Caco-2 (cell line): ENCODE data around the gene HHAT. TPM values are rescaled to one million over a fixed set of nuclear protein-coding genes. Genes with fewer than 3 reads are reported as not detected.
A peak's percentile ranks its signal among the peaks of the same experiment; 100 is the strongest.

ENCODE experiments used
- BruUV-seq: library from RNA; stranded (reverse); fragments of 400-500 nt; replicated peaks from 2 replicates; lab custom pipeline; 2021; lab: Mats Ljungman, UMichigan
- CTCF ChIA-PET: fragments of 300-600 bp; sonication (Branson Sonifier 250); formaldehyde crosslinking; loops from one replicate; lab custom pipeline; 2022; ENCODE audit warnings: antibody characterized with exemption; lab: Charles Lee
- POLR2A ChIA-PET: fragments of 300-600 bp; sonication (Branson Sonifier 250); formaldehyde crosslinking; loops from one replicate; lab custom pipeline; 2022; ENCODE audit warnings: antibody characterized with exemption; lab: Charles Lee
- DNase-seq, 2 experiments: peaks; one replicate each; pipeline versions ENCODE4 v3.0.0 to v3.0.0-alpha.2; 2020 to 2022
- H3K27me3 ChIP-seq: replicated peaks from 2 replicates; pipeline ENCODE4 v1.6.0; 2011; ENCODE audit warnings: low read length; ENCODE audit not compliant: control insufficient read depth, insufficient read depth
- H3K36me3 ChIP-seq: 2 replicates; pipeline ENCODE4 v1.5.1; 2011; ENCODE audit warnings: low read length; ENCODE audit not compliant: control insufficient read depth, insufficient read depth
- H3K4me1 ChIP-seq: fragments of 250-450 bp; sonication (Bioruptor Pico); 2 replicates; pipeline ENCODE4 v1.5.1; 2020; ENCODE audit warnings: mild to moderate bottlenecking
- H3K4me3 ChIP-seq: 2 replicates; pipeline ENCODE4 v1.5.1; 2011; ENCODE audit warnings: low read depth, mild to moderate bottlenecking, control low read depth, low read length
- H3K9me3 ChIP-seq: fragments of 250-450 bp; sonication (Bioruptor Pico); 2 replicates; pipeline ENCODE4 v1.5.1; 2020; ENCODE audit warnings: mild to moderate bottlenecking, moderate library complexity
- H3K27ac Mint-ChIP-seq: one replicate; pipeline ENCODE4 v1.8.0; 2022; ENCODE audit warnings: mixed read lengths; ENCODE audit not compliant: unreplicated experiment
- H3K27me3 Mint-ChIP-seq: one replicate; pipeline ENCODE4 v1.8.0; 2022; ENCODE audit warnings: mixed read lengths; ENCODE audit not compliant: insufficient read depth, unreplicated experiment
- H3K36me3 Mint-ChIP-seq: one replicate; pipeline ENCODE4 v1.8.0; 2022; ENCODE audit warnings: mild to moderate bottlenecking, mixed read lengths; ENCODE audit not compliant: insufficient read depth, unreplicated experiment
- H3K4me1 Mint-ChIP-seq: one replicate; pipeline ENCODE4 v1.8.0; 2022; ENCODE audit warnings: low read depth, mixed read lengths; ENCODE audit not compliant: unreplicated experiment
- H3K4me3 Mint-ChIP-seq: one replicate; pipeline ENCODE4 v1.8.0; 2022; ENCODE audit warnings: mild to moderate bottlenecking, moderate library complexity, mixed read lengths; ENCODE audit not compliant: unreplicated experiment
- H3K9me3 Mint-ChIP-seq: one replicate; pipeline ENCODE4 v1.8.0; 2022; ENCODE audit warnings: mixed read lengths; ENCODE audit not compliant: unreplicated experiment
- intact Hi-C: fragments of 100-400 bp; cut with micrococcal nuclease; formaldehyde crosslinking; loops from one replicate; pipeline ENCODE4 v1.10.0; 2022; ENCODE audit not compliant: unreplicated experiment
- total RNA-seq: library from RNA; stranded (reverse); gene quantifications from 2 replicates; pipeline ENCODE4 v1.2.3, GENCODE V29; 2022
- TF ChIP-seq, protein P1 (sequence below), 2 experiments: fragments of 200-600 bp in 1 of 2; IDR thresholded peaks; 1 replicate in 1 of 2; 2 replicates in 1 of 2; pipeline versions ENCODE4 v1.5.1 to v1.8.0; 2011 to 2022; ENCODE audit warnings: antibody characterized with exemption in 1 of 2, control low read depth in 1 of 2, inconsistent platforms in 1 of 2, low read depth in 1 of 2, low read length in 1 of 2, mild to moderate bottlenecking in 1 of 2, moderate library complexity in 1 of 2; ENCODE audit not compliant: insufficient read depth in 1 of 2, severe bottlenecking in 1 of 2, unreplicated experiment in 1 of 2

Gene HHAT
- total RNA-seq, 1 experiment from 2014 or later: 3.9 TPM

DNA sequence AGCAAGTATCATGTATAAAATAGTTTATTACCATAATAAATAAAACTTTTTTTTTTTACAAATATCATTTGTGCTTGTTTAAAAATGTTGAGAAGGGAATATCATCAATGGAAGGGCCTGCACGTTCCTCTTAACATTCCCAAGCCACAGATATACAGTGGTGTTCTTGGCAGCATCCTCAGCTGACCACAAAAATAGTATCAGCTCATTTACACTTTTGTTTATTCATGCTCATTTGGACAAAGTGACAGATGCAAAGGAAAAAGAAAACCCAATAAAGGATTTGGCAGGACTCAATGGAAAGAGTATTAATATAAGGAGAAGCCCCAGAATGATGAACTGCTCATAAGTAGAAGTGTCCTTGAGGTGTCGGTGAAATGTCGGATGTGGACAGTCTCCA lies 349.6 kb downstream of the HHAT start:
- Mint-ChIP-seq H3K27ac (no peak overlapping the region), H3K4me1 (no peaks in the 10 kb centered on the region), H3K9me3 (no peaks in the 10 kb centered on the region), H3K36me3 (no peaks in the 10 kb centered on the region), H3K27me3 (peaks cover 5% of the 10 kb centered on the region), H3K4me3 (no peak overlapping the region)
- ChIA-PET CTCF (no interaction called here), POLR2A (no interaction called here)
- no peaks in the 10 kb centered on the region for H3K36me3 ChIP-seq
- H3K4me1 ChIP-seq: no peaks in the 10 kb centered on the region
- no peaks in the 10 kb centered on the region for H3K27me3 ChIP-seq
- TF ChIP-seq, protein P1, sequence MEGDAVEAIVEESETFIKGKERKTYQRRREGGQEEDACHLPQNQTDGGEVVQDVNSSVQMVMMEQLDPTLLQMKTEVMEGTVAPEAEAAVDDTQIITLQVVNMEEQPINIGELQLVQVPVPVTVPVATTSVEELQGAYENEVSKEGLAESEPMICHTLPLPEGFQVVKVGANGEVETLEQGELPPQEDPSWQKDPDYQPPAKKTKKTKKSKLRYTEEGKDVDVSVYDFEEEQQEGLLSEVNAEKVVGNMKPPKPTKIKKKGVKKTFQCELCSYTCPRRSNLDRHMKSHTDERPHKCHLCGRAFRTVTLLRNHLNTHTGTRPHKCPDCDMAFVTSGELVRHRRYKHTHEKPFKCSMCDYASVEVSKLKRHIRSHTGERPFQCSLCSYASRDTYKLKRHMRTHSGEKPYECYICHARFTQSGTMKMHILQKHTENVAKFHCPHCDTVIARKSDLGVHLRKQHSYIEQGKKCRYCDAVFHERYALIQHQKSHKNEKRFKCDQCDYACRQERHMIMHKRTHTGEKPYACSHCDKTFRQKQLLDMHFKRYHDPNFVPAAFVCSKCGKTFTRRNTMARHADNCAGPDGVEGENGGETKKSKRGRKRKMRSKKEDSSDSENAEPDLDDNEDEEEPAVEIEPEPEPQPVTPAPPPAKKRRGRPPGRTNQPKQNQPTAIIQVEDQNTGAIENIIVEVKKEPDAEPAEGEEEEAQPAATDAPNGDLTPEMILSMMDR (IDR thresholded peaks at IDR 0.05; ENCODE audit: insufficient read depth in 1 of 2, low read depth in 1 of 2, low read length in 1 of 2, severe bottlenecking in 1 of 2, unreplicated experiment in 1 of 2): no peak
- intact Hi-C loops: no loop called here
- H3K4me3 ChIP-seq: no peak overlapping the region
- no TSS peak for BruUV-seq
- H3K9me3 ChIP-seq: no peaks in the 10 kb centered on the region
- DNase-seq: no peak

DNA sequence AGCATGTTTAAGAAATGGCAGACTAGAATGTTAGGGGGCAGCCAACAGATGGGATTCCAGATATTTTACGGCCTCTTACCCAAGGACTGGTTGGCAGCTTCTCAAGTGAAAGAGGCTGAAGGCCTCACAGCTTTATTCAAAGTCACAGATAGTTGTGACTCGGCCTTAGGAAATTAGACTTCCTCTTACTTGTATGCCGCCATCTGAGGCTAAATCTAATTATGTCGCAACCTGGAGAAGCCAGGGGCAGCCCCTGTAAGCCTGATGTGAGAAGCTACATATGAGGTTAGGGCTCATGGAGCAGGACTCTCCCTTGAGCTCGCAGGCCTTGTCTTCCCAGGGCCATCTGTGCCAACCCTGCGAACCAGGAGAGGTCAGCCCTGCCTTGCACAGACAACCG lies 352.5 kb downstream of the HHAT start:
- CTCF ChIA-PET: interaction anchor here (0.5 to 0.6 kb wide), 2 partner anchors 283 to 320 kb away, joined by 4 to 5 read pairs; no protein-coding TSS in a partner anchor
- intact Hi-C loops: no loop called here
- no peaks in the 10 kb centered on the region for H3K9me3 ChIP-seq
- no peaks in the 10 kb centered on the region for H3K4me1 Mint-ChIP-seq
- no peak for DNase-seq
- peaks cover 3% of the 10 kb centered on the region for H3K27me3 Mint-ChIP-seq
- H3K4me3 Mint-ChIP-seq: no peak overlapping the region
- H3K4me1 ChIP-seq: no peaks in the 10 kb centered on the region
- H3K4me3 ChIP-seq: no peak overlapping the region
- H3K9me3 Mint-ChIP-seq: no peaks in the 10 kb centered on the region
- no peak overlapping the region for H3K27ac Mint-ChIP-seq
- H3K36me3 ChIP-seq: no peaks in the 10 kb centered on the region
- no TSS peak for BruUV-seq
- no peaks in the 10 kb centered on the region for H3K36me3 Mint-ChIP-seq
- H3K27me3 ChIP-seq: no peaks in the 10 kb centered on the region
- POLR2A ChIA-PET: no interaction called here
- TF ChIP-seq, protein P1 (IDR thresholded peaks at IDR 0.05; ENCODE audit: insufficient read depth in 1 of 2, low read depth in 1 of 2, low read length in 1 of 2, severe bottlenecking in 1 of 2, unreplicated experiment in 1 of 2): no peak

DNA sequence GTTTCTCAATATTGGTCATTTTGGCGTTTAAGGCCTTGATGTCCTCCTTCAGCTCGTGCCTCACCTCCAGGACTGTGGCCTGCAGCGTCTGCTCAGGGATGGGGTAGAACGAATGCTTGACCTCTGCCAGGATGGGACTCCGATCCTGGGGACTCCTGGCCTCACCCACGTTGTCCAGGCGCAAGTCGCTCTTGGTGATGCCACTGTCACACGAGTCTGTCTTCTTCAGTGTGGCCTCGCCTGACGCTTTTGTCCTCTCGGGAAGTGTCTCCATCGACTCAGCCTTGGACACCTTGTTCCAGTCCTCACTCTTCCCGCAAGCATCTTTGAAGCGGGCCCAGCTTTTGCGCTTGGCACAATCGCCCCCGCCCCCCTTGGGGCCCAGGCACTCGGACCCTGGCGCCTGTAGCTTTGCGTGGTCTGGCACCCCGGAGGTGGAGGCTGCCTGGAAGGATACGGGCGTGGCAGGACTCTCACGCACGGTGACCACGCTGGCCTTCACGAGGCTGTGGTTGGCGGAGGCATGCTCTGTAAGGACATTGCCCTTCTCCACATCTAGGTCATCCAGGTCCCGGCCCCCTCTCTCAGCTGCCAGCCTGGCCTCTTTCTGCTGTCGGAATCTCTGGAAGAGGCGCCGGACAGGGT lies 354.8 kb downstream of the HHAT start:
- no TSS peak for BruUV-seq
- Mint-ChIP-seq H3K4me3 (no peak overlapping the region), H3K9me3 (no peaks in the 10 kb centered on the region), H3K36me3 (no peaks in the 10 kb centered on the region), H3K27ac (peak overlapping the region; percentile 15), H3K4me1 (no peaks in the 10 kb centered on the region), H3K27me3 (no peaks in the 10 kb centered on the region)
- intact Hi-C loops: no loop called here
- Histone ChIP-seq H3K36me3 (no peaks in the 10 kb centered on the region), H3K27me3 (no peaks in the 10 kb centered on the region), H3K9me3 (no peaks in the 10 kb centered on the region), H3K4me1 (no peaks in the 10 kb centered on the region), H3K4me3 (no peak overlapping the region)
- no peak for DNase-seq
- CTCF ChIA-PET: no interaction called here
- TF ChIP-seq, protein P1 (IDR thresholded peaks at IDR 0.05; ENCODE audit: insufficient read depth in 1 of 2, low read depth in 1 of 2, low read length in 1 of 2, severe bottlenecking in 1 of 2, unreplicated experiment in 1 of 2): no peak
- POLR2A ChIA-PET: no interaction called here
